ENCODE measurements around the gene ZFP90. TPM values are rescaled to one million over a fixed set of nuclear protein-coding genes. Genes with fewer than 3 reads are reported as not detected.

The ZFP90 gene
- total and polyA plus RNA-seq, 12 donors, result 7.1 to 28.6 (median 18.2) TPM

DNA sequence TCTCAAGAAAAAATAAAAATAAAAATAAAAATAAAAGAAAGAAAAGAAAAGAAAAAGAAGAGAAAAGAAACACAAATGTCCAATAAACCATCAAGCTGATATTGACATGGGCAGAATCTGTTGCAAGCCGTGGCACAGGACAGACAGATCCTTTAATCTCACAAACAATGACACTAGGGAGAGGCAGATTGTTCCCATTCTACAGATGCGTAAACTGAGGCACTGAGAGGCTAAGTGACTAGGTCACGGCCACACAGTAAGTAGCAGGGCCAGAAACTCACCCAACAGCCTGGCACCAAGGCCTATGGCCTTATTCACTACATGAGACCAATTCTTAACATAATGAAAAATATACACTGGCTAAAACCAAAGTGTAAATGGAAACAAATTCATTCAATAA is 28.3 kb upstream of the ZFP90 start:
- no peaks in the 10 kb centered on the region for H3K9me3 ChIP-seq (replicated peaks in 1 of 3)
- H3K36me3 ChIP-seq (replicated peaks in 1 of 2), result no peaks in the 10 kb centered on the region
- 92 to 99% (median 96%) methylated on average over 3 of the region's 3 CpGs for WGBS, 4 donors
- intact Hi-C loops (cut with DNase I), result loop anchor here (2.0 to 10.0 kb wide), 2 partner anchors 114 to 116 kb away; no protein-coding TSS in a partner anchor
- DNase-seq, result no peak
- peaks cover 5 to 7% of the 10 kb centered on the region in 2 donors for H3K4me1 ChIP-seq (replicated peaks in 1 of 2)
- H3K4me3 ChIP-seq, result no peak overlapping the region
- no peak overlapping the region for H3K27ac ChIP-seq
- TF ChIP-seq, protein P1, sequence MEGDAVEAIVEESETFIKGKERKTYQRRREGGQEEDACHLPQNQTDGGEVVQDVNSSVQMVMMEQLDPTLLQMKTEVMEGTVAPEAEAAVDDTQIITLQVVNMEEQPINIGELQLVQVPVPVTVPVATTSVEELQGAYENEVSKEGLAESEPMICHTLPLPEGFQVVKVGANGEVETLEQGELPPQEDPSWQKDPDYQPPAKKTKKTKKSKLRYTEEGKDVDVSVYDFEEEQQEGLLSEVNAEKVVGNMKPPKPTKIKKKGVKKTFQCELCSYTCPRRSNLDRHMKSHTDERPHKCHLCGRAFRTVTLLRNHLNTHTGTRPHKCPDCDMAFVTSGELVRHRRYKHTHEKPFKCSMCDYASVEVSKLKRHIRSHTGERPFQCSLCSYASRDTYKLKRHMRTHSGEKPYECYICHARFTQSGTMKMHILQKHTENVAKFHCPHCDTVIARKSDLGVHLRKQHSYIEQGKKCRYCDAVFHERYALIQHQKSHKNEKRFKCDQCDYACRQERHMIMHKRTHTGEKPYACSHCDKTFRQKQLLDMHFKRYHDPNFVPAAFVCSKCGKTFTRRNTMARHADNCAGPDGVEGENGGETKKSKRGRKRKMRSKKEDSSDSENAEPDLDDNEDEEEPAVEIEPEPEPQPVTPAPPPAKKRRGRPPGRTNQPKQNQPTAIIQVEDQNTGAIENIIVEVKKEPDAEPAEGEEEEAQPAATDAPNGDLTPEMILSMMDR (IDR thresholded peaks at IDR 0.05), result no peak
- TF ChIP-seq POLR2A (IDR thresholded peaks at IDR 0.05), result no peak
- no peaks in the 10 kb centered on the region for H3K27me3 ChIP-seq

DNA sequence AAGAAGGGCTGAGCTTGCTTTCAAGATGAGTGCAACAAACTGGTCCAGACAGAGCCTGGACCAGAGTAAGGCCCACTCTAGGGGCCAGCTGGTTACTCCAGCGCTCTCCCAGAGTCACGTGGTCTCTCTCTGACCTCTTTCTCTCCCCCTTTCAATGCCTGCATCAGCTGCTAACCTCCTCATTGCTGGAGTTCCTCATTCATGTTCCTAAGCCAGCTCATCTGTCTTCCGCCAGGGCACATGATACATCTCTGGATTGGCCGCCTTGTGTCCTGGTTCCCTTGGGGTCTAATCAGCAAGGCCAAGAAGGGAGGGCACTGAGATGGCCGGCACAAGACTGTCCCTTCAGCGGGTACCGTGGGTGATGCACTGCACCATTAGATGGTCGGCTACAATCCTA is 26.9 kb upstream of the ZFP90 start:
- 60 to 67% (median 63%) methylated on average over 8 of the region's 8 CpGs for WGBS, 4 donors
- Histone ChIP-seq H3K27ac (no peak overlapping the region), H3K4me1 (replicated peaks in 1 of 2) (peaks cover 5 to 7% of the 10 kb centered on the region in 2 donors), H3K9me3 (replicated peaks in 1 of 3) (no peaks in the 10 kb centered on the region), H3K4me3 (no peak overlapping the region), H3K27me3 (no peaks in the 10 kb centered on the region), H3K36me3 (replicated peaks in 1 of 2) (no peaks in the 10 kb centered on the region)
- intact Hi-C loops (cut with DNase I), result loop anchor here in 1 of 2 donors (10.0 kb wide), 1 partner anchor 117 kb away; no protein-coding TSS in a partner anchor
- DNase-seq, result no peak
- TF ChIP-seq, protein P1 (IDR thresholded peaks at IDR 0.05), result no peak
- no peak for TF ChIP-seq POLR2A (IDR thresholded peaks at IDR 0.05)

DNA sequence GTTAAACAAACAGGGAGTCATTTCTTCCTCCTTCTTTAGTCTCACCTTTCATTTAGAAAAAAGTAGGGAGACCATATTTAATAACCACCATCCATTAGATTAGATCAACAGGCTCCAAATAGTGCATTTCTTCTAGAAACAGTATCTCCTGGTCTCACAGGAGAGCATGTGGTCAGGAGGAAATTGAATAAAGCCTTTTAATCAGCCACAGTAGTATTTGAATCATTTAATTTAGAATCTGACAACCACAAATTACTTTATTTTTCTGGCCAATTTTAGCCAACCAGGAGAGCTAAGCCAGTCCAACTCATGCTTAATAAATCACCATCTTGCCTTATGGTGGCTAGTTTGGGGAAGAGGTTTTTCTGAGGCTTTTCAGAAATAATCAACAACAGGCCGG is 26.3 kb upstream of the ZFP90 start:
- H3K27ac ChIP-seq, result no peak overlapping the region
- no peak overlapping the region for H3K4me3 ChIP-seq
- intact Hi-C loops (cut with DNase I), result loop anchor here in 1 of 2 donors (10.0 kb wide), 1 partner anchor 118 kb away; no protein-coding TSS in a partner anchor
- WGBS, 4 donors, result 87 to 95% (median 93%) methylated on average over 1 of the region's 1 CpG
- no peak for DNase-seq
- H3K9me3 ChIP-seq (replicated peaks in 1 of 3), result no peaks in the 10 kb centered on the region
- H3K4me1 ChIP-seq (replicated peaks in 1 of 2), result peaks cover 5 to 7% of the 10 kb centered on the region in 2 donors
- no peaks in the 10 kb centered on the region for H3K27me3 ChIP-seq
- no peaks in the 10 kb centered on the region for H3K36me3 ChIP-seq (replicated peaks in 1 of 2)
- TF ChIP-seq, protein P1 (IDR thresholded peaks at IDR 0.05), result no peak
- TF ChIP-seq POLR2A (IDR thresholded peaks at IDR 0.05), result no peak

DNA sequence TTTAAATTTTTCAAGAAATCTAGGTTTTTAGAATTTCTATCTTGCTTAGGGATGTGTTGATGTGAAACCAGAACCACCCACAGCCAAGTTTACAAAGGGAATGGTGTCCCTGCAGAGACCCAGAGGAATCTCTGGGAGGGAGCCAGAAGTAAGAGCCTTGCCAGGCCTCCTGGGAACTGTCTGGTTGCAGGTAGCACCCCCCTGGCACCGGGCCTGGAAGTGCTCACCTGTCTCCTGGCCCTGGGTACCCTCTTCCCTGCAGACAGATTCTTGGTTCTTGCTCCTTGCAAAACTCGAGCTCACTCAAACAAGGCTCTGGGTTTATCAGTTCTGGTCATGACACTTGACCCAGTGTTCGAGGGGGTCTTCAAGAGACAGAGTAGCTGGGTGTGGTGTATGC is 24.6 kb upstream of the ZFP90 start:
- WGBS, 4 donors, result 38 to 85% (median 67%) methylated on average over 2 to 3 of the region's 3 CpGs
- DNase-seq, result no peak
- TF ChIP-seq POLR2A (IDR thresholded peaks at IDR 0.05), result no peak
- TF ChIP-seq, protein P1 (IDR thresholded peaks at IDR 0.05), result no peak
- H3K27me3 ChIP-seq, result no peaks in the 10 kb centered on the region
- intact Hi-C loops (cut with DNase I), result loop anchor here in 1 of 2 donors (10.0 kb wide), 1 partner anchor 120 kb away; no protein-coding TSS in a partner anchor
- no peaks in the 10 kb centered on the region for H3K9me3 ChIP-seq (replicated peaks in 1 of 3)
- H3K27ac ChIP-seq, result no peak overlapping the region
- no peaks in the 10 kb centered on the region for H3K36me3 ChIP-seq (replicated peaks in 1 of 2)
- peaks cover 5 to 7% of the 10 kb centered on the region in 2 donors for H3K4me1 ChIP-seq (replicated peaks in 1 of 2)
- H3K4me3 ChIP-seq, result no peak overlapping the region

All from adrenal gland (tissue), 12 donors.